ENCODE results near the gene AJM1. TPM values are rescaled to one million over a fixed set of nuclear protein-coding genes. Genes with fewer than 3 reads are reported as not detected.
"Not testable (repeated sequence)": the region's sequence is repeated elsewhere in the genome, so short reads cannot be mapped to it uniquely, and the experiment has no call there.

Gene AJM1
- 10 to 100 TPM in 1 of 4 donors, 1 to 10 TPM in 3; 2.5 to 10.9 (median 5.7) TPM for total RNA-seq

GRCh38 chr9:136842380-136842948, at the start of gene AJM1:
Gene AJM1, plus strand, starts transcription at chr9:136842478. Its CDS starts 1,937 bp downstream, at chr9:136844415.
- TF ChIP-seq POLR2AphosphoS5 (IDR thresholded peaks at IDR 0.05), result peak; percentile 5
- TF ChIP-seq, protein P1, sequence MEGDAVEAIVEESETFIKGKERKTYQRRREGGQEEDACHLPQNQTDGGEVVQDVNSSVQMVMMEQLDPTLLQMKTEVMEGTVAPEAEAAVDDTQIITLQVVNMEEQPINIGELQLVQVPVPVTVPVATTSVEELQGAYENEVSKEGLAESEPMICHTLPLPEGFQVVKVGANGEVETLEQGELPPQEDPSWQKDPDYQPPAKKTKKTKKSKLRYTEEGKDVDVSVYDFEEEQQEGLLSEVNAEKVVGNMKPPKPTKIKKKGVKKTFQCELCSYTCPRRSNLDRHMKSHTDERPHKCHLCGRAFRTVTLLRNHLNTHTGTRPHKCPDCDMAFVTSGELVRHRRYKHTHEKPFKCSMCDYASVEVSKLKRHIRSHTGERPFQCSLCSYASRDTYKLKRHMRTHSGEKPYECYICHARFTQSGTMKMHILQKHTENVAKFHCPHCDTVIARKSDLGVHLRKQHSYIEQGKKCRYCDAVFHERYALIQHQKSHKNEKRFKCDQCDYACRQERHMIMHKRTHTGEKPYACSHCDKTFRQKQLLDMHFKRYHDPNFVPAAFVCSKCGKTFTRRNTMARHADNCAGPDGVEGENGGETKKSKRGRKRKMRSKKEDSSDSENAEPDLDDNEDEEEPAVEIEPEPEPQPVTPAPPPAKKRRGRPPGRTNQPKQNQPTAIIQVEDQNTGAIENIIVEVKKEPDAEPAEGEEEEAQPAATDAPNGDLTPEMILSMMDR (IDR thresholded peaks at IDR 0.05), result peak in 3 of 4 experiments; percentile 86 to 95 (median 87)
- Histone ChIP-seq H3K36me3 (peaks cover 0 to 36% of the 10 kb centered on the region in 2 donors), H3K4me3 (peak within 1 kb of the TSS; percentile 34 to 53), H3K4me1 (peaks cover 0 to 69% (median 39%) of the 10 kb centered on the region in 3 donors), H3K27ac (peak within 1 kb of the TSS in 3 of 4 donors; percentile 46 to 66 (median 47)), H3K27me3 (peaks cover 50% of the 10 kb centered on the region)
- no CpG with 5 or more reads among the region's 27 CpGs for WGBS, 2 donors (ENCODE audit: low coverage in 1 of 2)
- peak; percentile 83 for ATAC-seq
- H3K9me3 ChIP-seq, result not testable (repeated sequence)

GRCh38 chr9:136793086-136793946, 49.0 kb upstream of the AJM1 start:
- no peaks in the 10 kb centered on the region for H3K9me3 ChIP-seq
- no peak overlapping the region for H3K27ac ChIP-seq
- H3K4me3 ChIP-seq, result no peak overlapping the region
- H3K4me1 ChIP-seq, result peaks cover 0 to 39% (median 13%) of the 10 kb centered on the region in 3 donors
- 78% methylated on average over 4 of the region's 17 CpGs; no CpG with 5 or more reads in 1 of the 2 donors for whole genome bisulfite sequencing, 2 donors (ENCODE audit: low coverage in 1 of 2)
- H3K36me3 ChIP-seq, result peaks cover 0 to 18% of the 10 kb centered on the region in 2 donors
- TF ChIP-seq POLR2AphosphoS5 (IDR thresholded peaks at IDR 0.05) (no peak), EP300 (IDR thresholded peaks at IDR 0.05) (no peak), POLR2A (IDR thresholded peaks at IDR 0.05) (no peak)
- TF ChIP-seq, protein P1 (IDR thresholded peaks at IDR 0.05), result no peak
- ATAC-seq, result no peak
- H3K27me3 ChIP-seq, result peaks cover 24% of the 10 kb centered on the region

GRCh38 chr9:136794281-136794999, 47.8 kb upstream of the AJM1 start:
- Histone ChIP-seq H3K4me1 (peaks cover 0 to 46% (median 13%) of the 10 kb centered on the region in 3 donors), H3K27me3 (peaks cover 36% of the 10 kb centered on the region), H3K4me3 (no peak overlapping the region), H3K9me3 (no peaks in the 10 kb centered on the region), H3K36me3 (peaks cover 0 to 18% of the 10 kb centered on the region in 2 donors), H3K27ac (no peak overlapping the region)
- ATAC-seq, result no peak
- WGBS, 2 donors (ENCODE audit: low coverage in 1 of 2), result 60 to 90% methylated on average over 1 to 4 of the region's 14 CpGs
- TF ChIP-seq EP300 (IDR thresholded peaks at IDR 0.05), result no peak
- no peak for TF ChIP-seq POLR2AphosphoS5 (IDR thresholded peaks at IDR 0.05)
- TF ChIP-seq POLR2A (IDR thresholded peaks at IDR 0.05), result no peak
- TF ChIP-seq, protein P1 (IDR thresholded peaks at IDR 0.05), result no peak

DNA sequence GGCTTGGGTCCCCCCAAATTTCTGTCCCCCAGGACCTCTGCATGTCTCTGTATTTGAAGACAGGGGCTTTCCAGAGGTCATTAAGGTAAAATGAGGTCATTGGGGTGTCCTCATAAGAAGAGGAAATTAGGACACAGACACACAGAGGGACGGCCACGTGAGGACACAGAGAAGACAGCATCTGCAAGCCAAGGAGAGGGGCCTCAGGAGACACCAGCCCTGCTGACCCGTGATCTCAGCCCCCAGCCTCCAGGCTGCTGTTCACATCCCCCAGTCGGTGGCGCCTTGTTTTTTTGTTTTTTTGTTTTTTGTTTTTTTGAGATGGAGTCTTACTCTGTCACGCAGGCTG, 47.3 kb upstream of the AJM1 start:
- no peak overlapping the region for H3K27ac ChIP-seq
- H3K4me1 ChIP-seq, result peaks cover 0 to 49% (median 18%) of the 10 kb centered on the region in 3 donors
- 74 to 80% methylated on average over 5 to 6 of the region's 6 CpGs for WGBS, 2 donors (ENCODE audit: low coverage in 1 of 2)
- peaks cover 0 to 18% of the 10 kb centered on the region in 2 donors for H3K36me3 ChIP-seq
- TF ChIP-seq EP300 (IDR thresholded peaks at IDR 0.05) (no peak), POLR2AphosphoS5 (IDR thresholded peaks at IDR 0.05) (no peak), POLR2A (IDR thresholded peaks at IDR 0.05) (no peak)
- TF ChIP-seq, protein P1 (IDR thresholded peaks at IDR 0.05), result no peak
- H3K9me3 ChIP-seq, result no peaks in the 10 kb centered on the region
- H3K4me3 ChIP-seq, result no peak overlapping the region
- H3K27me3 ChIP-seq, result peaks cover 41% of the 10 kb centered on the region
- no peak for ATAC-seq

Measured in gastroesophageal sphincter (tissue), 4 donors.